HCEC 1CT (cell line): ENCODE measurements around the gene AP1S3.

Experiments
- DNase-seq: peaks from one replicate; pipeline ENCODE4 v3.0.0-alpha.2; 2017

The AP1S3 gene

DNA sequence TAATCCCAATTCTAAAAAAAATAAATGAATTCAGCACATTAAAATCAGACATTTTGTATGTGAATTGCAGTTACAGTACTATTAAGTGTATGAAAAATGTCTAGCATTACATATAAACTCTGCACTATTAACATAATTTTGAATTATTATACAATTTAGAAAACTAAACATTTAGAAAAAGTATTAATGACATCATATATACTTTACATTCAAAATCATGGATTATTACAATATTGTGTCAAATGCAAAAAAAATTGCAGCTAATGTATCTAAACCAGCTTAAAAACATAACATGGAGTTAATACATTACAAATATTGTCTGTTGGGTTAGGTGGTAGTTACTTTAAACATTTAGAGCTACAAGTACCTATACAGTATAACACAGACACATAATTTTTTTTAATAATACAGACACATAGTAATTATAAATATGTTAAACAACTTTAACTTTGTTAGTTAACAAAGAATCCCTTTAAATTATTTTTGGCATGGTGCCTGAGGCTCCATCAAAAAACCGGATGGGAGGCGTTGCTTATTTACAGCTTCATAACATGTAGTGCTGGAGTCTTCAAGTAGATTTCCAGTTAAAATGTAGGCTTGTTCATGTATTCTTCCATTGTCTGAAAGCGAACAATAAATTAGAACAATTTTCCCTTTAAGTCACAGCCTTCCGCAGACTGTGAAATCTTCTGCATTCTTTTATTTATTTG lies 79.1 kb downstream of the AP1S3 start:
- DNase-seq: no peak

- DNase-seq: no peak
Measured at GRCh38 chr2:223753940-223754339, 83.4 kb downstream of the AP1S3 start.

DNA sequence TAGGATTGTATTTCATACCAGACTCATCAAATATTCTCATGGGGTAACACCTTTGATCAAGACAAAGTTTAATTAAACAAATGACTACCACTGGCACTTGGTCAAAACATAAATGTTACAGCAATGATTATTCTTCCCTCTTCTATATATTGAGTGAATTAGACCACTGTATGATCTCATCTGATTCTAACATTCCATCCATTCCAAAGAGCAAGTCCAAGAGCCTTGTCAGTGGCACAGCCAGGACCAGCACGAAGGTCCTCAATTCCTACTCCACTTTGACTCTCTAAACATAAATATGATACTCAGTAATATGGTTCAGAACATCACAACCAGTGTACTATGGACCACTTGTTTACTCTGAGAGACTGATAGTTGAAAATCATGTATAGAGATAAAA lies 86.4 kb downstream of the AP1S3 start:
- peak; percentile 5 for DNase-seq

DNA sequence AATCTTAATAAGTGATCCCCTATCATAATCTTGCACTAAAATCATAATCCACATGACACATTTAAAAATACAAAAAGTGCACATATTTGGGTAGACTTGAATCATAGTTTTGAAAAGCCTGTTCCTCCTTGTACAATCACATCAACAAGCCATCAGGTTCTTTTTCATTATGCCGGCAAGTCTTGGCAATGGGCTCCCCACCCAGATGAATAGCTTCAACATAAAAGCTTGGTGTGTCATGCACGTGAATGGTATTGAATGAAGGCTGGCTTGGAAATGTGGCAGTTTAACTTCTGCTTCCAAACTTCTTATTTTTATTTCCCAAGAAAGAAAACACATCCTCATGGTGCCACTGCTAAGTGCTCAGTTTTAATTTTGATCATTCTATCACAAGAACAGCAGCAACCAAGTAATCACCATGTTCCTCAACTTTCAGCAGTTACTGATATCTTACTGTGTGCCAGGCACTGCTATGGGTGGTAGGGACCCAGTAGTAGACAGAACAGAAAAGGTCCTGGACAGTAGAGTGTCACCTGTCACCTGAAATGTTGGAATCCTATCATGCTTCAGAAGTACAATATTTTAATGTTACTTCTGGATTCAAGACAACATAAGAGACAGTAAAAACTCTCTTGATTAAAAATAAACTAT lies 89.9 kb downstream of the AP1S3 start:
- no peak for DNase-seq

DNA sequence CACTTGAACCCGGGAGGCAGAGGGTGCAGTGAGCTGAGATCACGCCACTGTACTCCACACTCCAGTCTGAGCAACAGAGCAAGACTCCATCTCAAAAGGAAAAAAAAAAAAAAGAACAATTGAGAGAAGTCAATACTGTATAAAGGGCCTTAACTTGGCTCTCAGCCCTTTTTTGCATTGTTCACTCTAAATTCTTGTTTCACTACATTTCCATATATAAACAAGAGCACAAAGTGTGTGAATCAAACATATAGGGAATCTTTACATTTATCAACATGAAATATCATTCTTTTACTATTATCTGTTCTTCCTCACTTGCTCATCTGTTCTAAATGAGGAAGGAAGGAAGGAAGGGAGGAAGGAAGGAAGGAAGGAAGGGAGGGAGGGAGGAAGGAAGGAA lies 90.8 kb downstream of the AP1S3 start:
- no peak for DNase-seq

- no peak for DNase-seq
Measured at GRCh38 chr2:223744580-223744979, 92.8 kb downstream of the AP1S3 start.

DNA sequence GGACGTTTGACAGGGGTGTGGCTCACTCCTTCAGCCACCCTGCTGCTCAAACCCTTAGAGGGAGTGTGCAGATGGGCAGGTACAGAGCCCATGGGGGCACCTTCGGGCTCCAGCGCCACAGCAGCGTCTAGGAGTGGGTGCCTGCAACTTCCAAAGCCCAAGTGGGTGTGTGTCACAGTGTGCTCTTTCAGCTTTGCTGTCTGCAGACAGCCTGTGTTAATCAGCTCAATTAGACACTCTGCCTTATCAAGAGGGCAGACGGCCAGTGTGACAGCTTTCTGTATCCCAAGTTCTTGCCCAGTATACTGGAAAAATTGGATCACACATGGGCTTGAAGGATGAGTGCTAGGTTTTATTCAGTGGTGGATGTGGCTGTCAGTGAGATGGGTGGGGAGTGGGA lies 96.7 kb downstream of the AP1S3 start:
- no peak for DNase-seq

DNA sequence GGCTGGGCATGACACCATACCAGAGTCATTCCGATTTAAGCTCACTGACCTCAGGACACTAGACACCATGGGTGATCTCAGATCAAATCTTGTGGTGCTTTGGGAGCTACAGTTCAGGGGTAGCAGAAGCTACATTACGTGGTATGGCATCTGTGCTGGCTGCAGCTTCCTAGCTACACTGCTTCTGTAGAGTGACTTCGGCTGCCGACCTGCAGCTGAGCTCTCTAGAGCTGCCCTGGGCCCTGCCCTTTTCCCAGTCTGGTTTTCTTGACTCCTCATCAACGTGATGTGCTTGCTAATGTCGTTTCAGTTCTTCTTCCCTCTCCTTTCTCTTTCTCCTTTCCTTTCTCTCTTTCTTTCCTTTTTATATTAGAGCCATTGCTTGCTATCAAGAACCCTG lies 100.2 kb downstream of the AP1S3 start:
- no peak for DNase-seq

GRCh38 chr2:223736488-223736887 lies 100.9 kb downstream of the AP1S3 start:
- no peak for DNase-seq

GRCh38 chr2:223735659-223736244 lies 101.6 kb downstream of the AP1S3 start:
- peak; percentile 76 for DNase-seq

DNA sequence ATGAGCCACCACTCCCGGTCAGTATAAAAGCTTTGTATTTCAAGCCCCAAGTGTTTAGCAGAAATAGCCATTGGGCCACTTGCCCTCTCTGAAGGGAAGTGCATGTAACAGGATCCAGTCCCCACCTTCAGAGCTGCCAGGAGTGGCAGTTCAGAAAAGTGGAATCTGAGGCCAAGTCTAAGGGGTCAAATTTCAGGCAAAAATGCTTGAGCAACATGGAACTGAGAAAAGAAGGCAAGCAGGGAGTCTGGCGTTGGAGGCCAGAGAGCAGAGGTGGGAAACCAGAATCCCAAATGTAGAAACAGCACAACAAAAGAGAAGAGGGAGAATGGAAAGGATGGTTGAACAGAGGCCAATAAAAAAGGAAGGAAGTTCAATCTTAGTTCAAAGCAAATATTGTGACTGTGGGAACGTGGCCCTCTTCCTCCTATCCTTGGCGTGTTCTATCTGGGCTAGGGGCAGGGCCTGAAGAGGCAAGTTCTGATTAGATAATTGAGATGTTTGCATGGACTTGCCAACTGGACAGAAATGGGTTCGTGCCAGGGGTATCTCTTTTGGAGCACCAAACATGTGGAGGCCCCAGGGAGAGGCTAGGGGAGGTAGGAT lies 102.2 kb downstream of the AP1S3 start:
- no peak for DNase-seq

- DNase-seq: no peak
Measured at GRCh38 chr2:223734346-223734745, 103.0 kb downstream of the AP1S3 start.

DNA sequence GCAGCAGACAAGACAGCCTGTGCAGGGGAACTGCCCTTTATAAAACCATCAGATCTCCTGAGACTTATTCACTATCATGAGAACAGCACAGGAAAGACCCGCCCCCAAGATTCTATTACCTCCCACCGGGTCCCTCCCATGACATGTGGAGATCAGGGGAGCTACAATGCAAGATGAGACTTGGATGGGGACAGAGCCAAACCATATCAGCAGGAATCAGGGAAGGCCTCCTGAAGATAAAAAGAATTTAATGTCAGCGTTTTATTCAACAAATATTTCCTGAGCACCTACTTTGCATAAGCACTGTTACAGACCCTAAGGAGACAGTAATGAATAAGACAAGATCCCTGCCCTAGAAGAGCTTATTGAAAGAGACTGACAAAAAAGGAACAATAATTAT lies 105.0 kb downstream of the AP1S3 start:
- DNase-seq: no peak

DNA sequence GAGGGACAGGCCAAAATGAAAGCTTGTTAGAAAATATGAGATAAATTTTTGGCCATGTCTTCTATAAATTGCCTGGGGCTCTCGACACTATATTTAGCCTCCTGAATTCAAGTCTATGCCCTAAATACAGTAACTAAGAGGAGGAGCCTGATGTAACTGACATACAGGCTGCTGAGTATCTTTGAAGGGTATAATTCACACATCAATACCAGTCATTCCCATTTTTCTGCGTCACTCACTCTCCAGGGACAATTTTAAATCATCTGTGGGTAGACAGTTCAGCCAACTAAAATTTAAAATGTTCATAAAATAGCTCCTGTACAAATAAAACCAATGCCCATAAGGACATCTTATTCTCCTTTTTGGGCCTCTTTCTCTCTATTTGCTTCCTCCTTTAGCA lies 105.9 kb downstream of the AP1S3 start:
- DNase-seq: no peak

- peak; percentile 4 for DNase-seq
Measured at GRCh38 chr2:223729781-223730180, 107.6 kb downstream of the AP1S3 start.

- DNase-seq: peak; percentile 76
Measured at GRCh38 chr2:223727562-223727961, 109.8 kb downstream of the AP1S3 start.

DNA sequence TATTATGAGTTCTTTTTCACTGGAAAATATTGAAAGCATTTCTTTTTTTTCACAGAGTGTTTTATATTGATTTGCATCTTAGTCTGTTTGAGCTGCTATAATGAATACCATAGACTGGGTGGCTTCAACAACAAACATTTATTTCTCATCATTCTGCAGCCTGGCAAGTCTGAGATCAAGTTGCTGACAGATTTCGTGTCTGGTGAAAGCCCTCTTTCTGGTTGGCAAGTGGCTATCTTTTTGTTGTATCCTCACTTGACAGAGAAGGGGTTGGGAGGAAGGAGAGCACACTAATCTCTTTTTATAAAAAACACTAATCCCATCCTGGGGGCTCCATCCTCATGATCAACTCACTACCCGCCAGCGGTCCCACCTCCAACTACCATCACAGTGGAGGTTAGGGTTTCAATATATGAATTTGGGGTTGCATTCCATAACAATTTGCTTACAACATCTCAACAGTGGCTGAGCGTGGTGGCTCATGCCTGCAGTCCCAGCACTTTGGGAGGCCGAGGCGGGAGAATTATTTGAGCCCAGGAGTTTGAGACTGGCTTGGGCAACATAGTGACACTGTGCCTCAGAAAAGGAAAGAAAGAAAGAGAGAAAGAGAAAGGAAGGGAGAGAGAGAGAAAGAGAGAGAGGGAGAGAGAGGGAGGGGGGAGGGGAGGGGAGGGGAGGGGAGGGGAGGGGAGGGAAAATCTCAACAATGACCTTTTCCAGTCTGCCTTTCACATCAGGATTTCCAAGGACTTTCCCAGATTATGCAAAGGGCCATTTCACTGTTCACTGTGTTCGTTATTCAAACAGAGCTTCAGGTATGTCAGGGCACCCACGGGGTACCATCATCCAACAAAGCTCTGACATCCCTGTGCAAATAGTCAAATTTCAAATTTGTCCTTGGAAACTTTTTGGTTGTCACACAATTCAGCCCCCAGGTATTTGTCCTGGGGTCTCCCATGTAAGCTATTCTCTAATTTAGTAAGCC lies 111.1 kb downstream of the AP1S3 start:
- no peak for DNase-seq

- peak; percentile 94 for DNase-seq
Measured at GRCh38 chr2:223725494-223725893, 111.9 kb downstream of the AP1S3 start.

- DNase-seq: no peak
Measured at GRCh38 chr2:223724861-223725260, 112.5 kb downstream of the AP1S3 start.

DNA sequence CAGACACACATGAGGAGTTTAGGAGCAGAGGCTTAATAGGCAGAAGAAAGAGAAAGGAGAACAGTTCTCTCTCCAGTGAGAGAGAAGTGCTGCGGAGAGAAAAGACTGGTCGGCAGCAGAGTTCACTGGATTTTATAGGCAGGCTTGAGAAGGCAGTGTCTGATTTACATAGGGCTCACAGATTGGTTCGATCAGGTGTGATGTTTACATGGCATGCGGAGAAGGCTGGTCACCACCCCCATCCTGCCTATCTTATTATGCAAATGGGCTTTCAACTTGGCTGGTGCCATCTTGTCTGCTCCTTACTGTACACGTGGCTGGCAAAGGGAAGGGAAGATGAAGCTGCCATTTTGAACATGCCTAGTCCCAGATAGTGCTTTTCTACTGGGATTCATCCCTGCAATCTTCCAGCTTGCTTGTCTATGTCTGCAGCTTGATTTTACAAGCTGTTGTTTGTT lies 113.4 kb downstream of the AP1S3 start:
- no peak for DNase-seq

GRCh38 chr2:223722226-223722625 lies 115.2 kb downstream of the AP1S3 start:
- no peak for DNase-seq

DNA sequence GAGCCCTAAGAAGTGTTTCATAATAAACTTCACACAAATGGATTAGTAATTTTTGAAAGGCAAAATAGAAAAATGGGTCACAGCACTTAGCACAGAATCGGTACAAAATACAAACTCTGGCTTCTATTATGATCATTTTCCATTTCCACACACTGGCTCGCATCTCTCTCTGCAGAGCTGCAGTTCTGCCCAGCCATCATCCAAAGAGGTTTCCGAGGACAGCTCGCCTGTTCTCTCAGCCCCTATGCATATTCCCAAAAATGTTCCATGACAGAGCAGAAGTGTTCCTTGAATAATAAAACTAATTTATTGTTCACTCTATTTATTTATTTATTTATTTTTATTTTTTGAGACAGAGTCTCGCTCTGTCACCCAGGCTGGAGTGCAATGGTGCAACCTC lies 115.6 kb downstream of the AP1S3 start:
- no peak for DNase-seq

GRCh38 chr2:223720367-223720766 lies 117.0 kb downstream of the AP1S3 start:
- no peak for DNase-seq
